HCT116 (cell line): ENCODE data around the gene TMEM87A. TPM values are rescaled to one million over a fixed set of nuclear protein-coding genes. Genes with fewer than 3 reads are reported as not detected.

Experiments
- ATAC-seq: fragments of 200-7000 bp; cut with Tn5 transposase; 2 replicates; pipeline ENCODE4 v1.9.1; 2020; ENCODE audit warnings: mild to moderate bottlenecking, moderate library complexity
- BruUV-seq: library from RNA; stranded (reverse); fragments of 400-500 nt; replicated peaks from 2 replicates; lab custom pipeline; 2021; lab: Mats Ljungman, UMichigan
- CTCF ChIA-PET: fragments of 300-600 bp; sonication (Branson Sonifier 250); formaldehyde crosslinking; loops from one replicate; lab custom pipeline; 2021; ENCODE audit warnings: antibody characterized with exemption; lab: Charles Lee
- POLR2A ChIA-PET: fragments of 300-600, 350-600 bp; sonication (Branson Sonifier 250); formaldehyde crosslinking; loops from one replicate; lab custom pipeline; 2021; ENCODE audit warnings: antibody characterized with exemption; lab: Charles Lee
- RAD21 ChIA-PET, 2 experiments: fragments of 300-600 bp; sonication (Branson Sonifier 250); formaldehyde crosslinking; loops; one replicate each; lab custom pipeline; 2023; ENCODE audit warnings: low total read pairs in 2 of 2; ENCODE audit not compliant: uncharacterized antibody in 2 of 2, unreplicated experiment in 2 of 2, low non-redundant PET in 1 of 2; lab: Charles Lee
- DNase-seq: peaks from one replicate; pipeline ENCODE4 v3.0.0-alpha.2; 2010; ENCODE audit warnings: low read depth, low spot score
- H2AFZ ChIP-seq: fragments of 200-600 bp; shearing (Covaris generic), sonication (generic); 2 replicates; pipeline ENCODE4 v1.6.1; 2017; ENCODE audit warnings: low read depth, mixed run types, mixed read lengths, antibody characterized with exemption, low read length; ENCODE audit not compliant: poor library complexity, severe bottlenecking
- H3K27ac ChIP-seq: 2 replicates; pipeline ENCODE4 v1.5.1; 2012; ENCODE audit warnings: low read depth, low read length
- H3K27me3 ChIP-seq: fragments of 200-600 bp; sonication (generic); 2 replicates; pipeline ENCODE4 v1.6.1; 2016; ENCODE audit warnings: mixed run types, low read length, mixed read lengths; ENCODE audit not compliant: insufficient read depth
- H3K36me3 ChIP-seq, 2 experiments: fragments of 200-500 bp in 1 of 2; fragments of 200-600 bp in 1 of 2; sonication (Bioruptor generic) in 1 of 2; sonication (generic) in 1 of 2; 2 replicates each; pipeline versions ENCODE4 v1.5.1 to v1.6.1; 2014 to 2016; ENCODE audit warnings: low read length in 2 of 2, inconsistent platforms in 1 of 2, mixed read lengths in 1 of 2, mixed run types in 1 of 2; ENCODE audit not compliant: insufficient read depth in 2 of 2, control insufficient read depth in 1 of 2
- H3K4me1 ChIP-seq, 2 experiments: fragments of 200-600 bp in 1 of 2; sonication (generic) in 1 of 2; 2 replicates each; pipeline versions ENCODE4 v1.5.1 to v1.6.1; 2012 to 2017; ENCODE audit warnings: low read length in 2 of 2, inconsistent platforms in 1 of 2, mild to moderate bottlenecking in 1 of 2, mixed read lengths in 1 of 2, mixed run types in 1 of 2, moderate library complexity in 1 of 2; ENCODE audit not compliant: insufficient read depth in 2 of 2, control insufficient read depth in 1 of 2
- H3K4me2 ChIP-seq: fragments of 200-600 bp; sonication (generic); 2 replicates; pipeline ENCODE4 v1.6.1; 2017; ENCODE audit warnings: mixed run types, low read length, mixed read lengths
- H3K4me3 ChIP-seq, 2 experiments: fragments of 200-600 bp in 1 of 2; sonication (generic) in 1 of 2; replicated peaks in 1 of 2; 2 replicates each; pipeline ENCODE4 v1.5.1; 2011 to 2016; ENCODE audit warnings: low read length in 2 of 2, control low read depth in 1 of 2, low read depth in 1 of 2, mild to moderate bottlenecking in 1 of 2, mixed read lengths in 1 of 2, mixed run types in 1 of 2
- H3K79me2 ChIP-seq: fragments of 200-600 bp; sonication (generic); 2 replicates; pipeline ENCODE4 v1.6.1; 2017; ENCODE audit warnings: mild to moderate bottlenecking, mixed run types, low read length, moderate library complexity, mixed read lengths; ENCODE audit not compliant: insufficient read depth
- H3K9ac ChIP-seq: fragments of 200-600 bp; sonication (generic); 2 replicates; pipeline ENCODE4 v1.6.1; 2016; ENCODE audit warnings: low read length, mixed read lengths
- H3K9me2 ChIP-seq: fragments of 200-600 bp; sonication (generic), shearing (Covaris generic); 2 replicates; pipeline ENCODE4 v1.6.1; 2017; ENCODE audit warnings: mixed run types, mild to moderate bottlenecking, moderate library complexity; ENCODE audit not compliant: insufficient read depth
- H3K9me3 ChIP-seq, 2 experiments: fragments of 200-500 bp in 1 of 2; fragments of 200-600 bp in 1 of 2; sonication (Bioruptor generic) in 1 of 2; sonication (generic) in 1 of 2; 2 replicates each; pipeline ENCODE4 v1.6.1; 2014 to 2017; ENCODE audit warnings: low read length in 2 of 2, mixed read lengths in 2 of 2, inconsistent platforms in 1 of 2, low read depth in 1 of 2, mild to moderate bottlenecking in 1 of 2, mixed run types in 1 of 2, moderate library complexity in 1 of 2; ENCODE audit not compliant: control insufficient read depth in 1 of 2, insufficient read depth in 1 of 2
- H4K20me1 ChIP-seq: fragments of 200-600 bp; sonication (generic), shearing (Covaris generic); 2 replicates; pipeline ENCODE4 v1.6.1; 2017; ENCODE audit warnings: mixed run types, mild to moderate bottlenecking, moderate library complexity; ENCODE audit not compliant: insufficient read depth
- ELF1 ChIP-seq: IDR thresholded peaks from 2 replicates; pipeline ENCODE4 v1.6.1; 2012; ENCODE audit warnings: low read depth, borderline replicate concordance
- EZH2 ChIP-seq: fragments of 200-600 bp; sonication (generic); IDR thresholded peaks from 2 replicates; pipeline ENCODE4 v1.6.1; 2017; ENCODE audit warnings: antibody characterized with exemption, mixed run types
- RAD21 ChIP-seq: IDR thresholded peaks from 2 replicates; pipeline ENCODE4 v1.6.1; 2012; ENCODE audit warnings: low read depth, mild to moderate bottlenecking
- SIN3A ChIP-seq: IDR thresholded peaks from 2 replicates; pipeline ENCODE4 v1.6.1; 2012; ENCODE audit warnings: low read depth
- intact Hi-C: fragments of 100-400 bp; cut with micrococcal nuclease; formaldehyde crosslinking; loops from 2 replicates; pipeline ENCODE4 v1.10.0; 2022
- total RNA-seq: library from RNA; stranded (reverse); gene quantifications from one replicate; pipeline ENCODE4 v1.2.1, GENCODE V29; 2021; ENCODE audit not compliant: unreplicated experiment
- TF ChIP-seq, protein P1 (sequence below): IDR thresholded peaks from 2 replicates; pipeline ENCODE4 v1.6.1; 2011; ENCODE audit warnings: mild to moderate bottlenecking, low read length, moderate library complexity; ENCODE audit not compliant: insufficient replicate concordance; ENCODE audit errors: extremely low read depth
- TF ChIP-seq, protein P2 (sequence below): IDR thresholded peaks from 2 replicates; pipeline ENCODE4 v1.6.1; 2012; ENCODE audit warnings: low read depth

Gene TMEM87A
- total RNA-seq, 1 experiment from 2014 or later: 44.0 TPM

DNA sequence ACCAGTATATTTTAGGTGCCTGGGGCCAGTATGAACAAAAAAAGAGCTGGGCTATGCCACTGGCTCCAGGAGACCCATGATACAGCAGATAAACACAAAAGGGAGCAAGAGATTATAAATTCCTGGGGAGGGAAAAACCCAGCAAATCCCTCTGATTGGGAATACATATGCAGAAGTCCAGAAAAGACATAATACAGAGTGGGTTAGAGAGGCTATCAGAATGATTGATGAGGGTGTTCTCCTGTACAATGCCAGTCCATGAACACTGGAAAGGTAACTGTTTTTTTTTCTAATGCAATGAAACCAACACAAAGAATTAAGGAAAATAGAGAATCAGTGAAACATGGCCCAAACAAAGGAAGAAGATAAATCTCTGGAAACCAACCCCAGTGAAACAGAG lies 59.7 kb downstream of the TMEM87A start:
- RAD21 ChIA-PET: no interaction called here
- DNase-seq (no peak), ATAC-seq (no peak)
- H2AFZ ChIP-seq: no peak overlapping the region
- H3K79me2 ChIP-seq: peaks cover 2% of the 10 kb centered on the region; the same call in 1 of the 2 replicates
- H3K9me2 ChIP-seq: no peaks in the 10 kb centered on the region
- no peaks in the 10 kb centered on the region for H4K20me1 ChIP-seq
- TF ChIP-seq, protein P1, sequence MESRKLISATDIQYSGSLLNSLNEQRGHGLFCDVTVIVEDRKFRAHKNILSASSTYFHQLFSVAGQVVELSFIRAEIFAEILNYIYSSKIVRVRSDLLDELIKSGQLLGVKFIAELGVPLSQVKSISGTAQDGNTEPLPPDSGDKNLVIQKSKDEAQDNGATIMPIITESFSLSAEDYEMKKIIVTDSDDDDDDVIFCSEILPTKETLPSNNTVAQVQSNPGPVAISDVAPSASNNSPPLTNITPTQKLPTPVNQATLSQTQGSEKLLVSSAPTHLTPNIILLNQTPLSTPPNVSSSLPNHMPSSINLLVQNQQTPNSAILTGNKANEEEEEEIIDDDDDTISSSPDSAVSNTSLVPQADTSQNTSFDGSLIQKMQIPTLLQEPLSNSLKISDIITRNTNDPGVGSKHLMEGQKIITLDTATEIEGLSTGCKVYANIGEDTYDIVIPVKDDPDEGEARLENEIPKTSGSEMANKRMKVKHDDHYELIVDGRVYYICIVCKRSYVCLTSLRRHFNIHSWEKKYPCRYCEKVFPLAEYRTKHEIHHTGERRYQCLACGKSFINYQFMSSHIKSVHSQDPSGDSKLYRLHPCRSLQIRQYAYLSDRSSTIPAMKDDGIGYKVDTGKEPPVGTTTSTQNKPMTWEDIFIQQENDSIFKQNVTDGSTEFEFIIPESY: no peak
- TF ChIP-seq, protein P2, sequence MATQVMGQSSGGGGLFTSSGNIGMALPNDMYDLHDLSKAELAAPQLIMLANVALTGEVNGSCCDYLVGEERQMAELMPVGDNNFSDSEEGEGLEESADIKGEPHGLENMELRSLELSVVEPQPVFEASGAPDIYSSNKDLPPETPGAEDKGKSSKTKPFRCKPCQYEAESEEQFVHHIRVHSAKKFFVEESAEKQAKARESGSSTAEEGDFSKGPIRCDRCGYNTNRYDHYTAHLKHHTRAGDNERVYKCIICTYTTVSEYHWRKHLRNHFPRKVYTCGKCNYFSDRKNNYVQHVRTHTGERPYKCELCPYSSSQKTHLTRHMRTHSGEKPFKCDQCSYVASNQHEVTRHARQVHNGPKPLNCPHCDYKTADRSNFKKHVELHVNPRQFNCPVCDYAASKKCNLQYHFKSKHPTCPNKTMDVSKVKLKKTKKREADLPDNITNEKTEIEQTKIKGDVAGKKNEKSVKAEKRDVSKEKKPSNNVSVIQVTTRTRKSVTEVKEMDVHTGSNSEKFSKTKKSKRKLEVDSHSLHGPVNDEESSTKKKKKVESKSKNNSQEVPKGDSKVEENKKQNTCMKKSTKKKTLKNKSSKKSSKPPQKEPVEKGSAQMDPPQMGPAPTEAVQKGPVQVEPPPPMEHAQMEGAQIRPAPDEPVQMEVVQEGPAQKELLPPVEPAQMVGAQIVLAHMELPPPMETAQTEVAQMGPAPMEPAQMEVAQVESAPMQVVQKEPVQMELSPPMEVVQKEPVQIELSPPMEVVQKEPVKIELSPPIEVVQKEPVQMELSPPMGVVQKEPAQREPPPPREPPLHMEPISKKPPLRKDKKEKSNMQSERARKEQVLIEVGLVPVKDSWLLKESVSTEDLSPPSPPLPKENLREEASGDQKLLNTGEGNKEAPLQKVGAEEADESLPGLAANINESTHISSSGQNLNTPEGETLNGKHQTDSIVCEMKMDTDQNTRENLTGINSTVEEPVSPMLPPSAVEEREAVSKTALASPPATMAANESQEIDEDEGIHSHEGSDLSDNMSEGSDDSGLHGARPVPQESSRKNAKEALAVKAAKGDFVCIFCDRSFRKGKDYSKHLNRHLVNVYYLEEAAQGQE: no peak
- TF ChIP-seq EZH2 (no peak), SIN3A (no peak), RAD21 (no peak), ELF1 (no peak)
- no peak overlapping the region for H3K4me2 ChIP-seq
- H3K27ac ChIP-seq: no peak overlapping the region
- no peaks in the 10 kb centered on the region for H3K9me3 ChIP-seq
- H3K4me1 ChIP-seq: peaks cover 0 to 4% of the 10 kb centered on the region in 2 experiments; a peak in 2 of 4 replicates
- CTCF ChIA-PET: interaction anchor here (0.8 kb wide), 1 partner anchor 57 kb away, joined by 3 read pairs; the partner anchor contains the start of gene PLA2G4F
- BruUV-seq: no TSS peak
- H3K36me3 ChIP-seq: peaks cover 27 to 28% of the 10 kb centered on the region in 2 experiments; a peak in 3 of 4 replicates
- H3K9ac ChIP-seq: no peak overlapping the region
- intact Hi-C loops: no loop called here
- POLR2A ChIA-PET: no interaction called here
- H3K27me3 ChIP-seq: no peaks in the 10 kb centered on the region
- H3K4me3 ChIP-seq: no peak overlapping the region
